OCI-LY1 (cell line): Measurements from ENCODE around the gene BBS12.

ENCODE experiments used
- H2AFZ ChIP-seq: fragments of 200-600 bp; sonication (generic), shearing (Covaris generic); 2 replicates; pipeline ENCODE4 v1.6.0; 2014; ENCODE audit warnings: antibody characterized with exemption, mild to moderate bottlenecking, low read length
- H3F3A ChIP-seq: fragments of 200-600 bp; sonication (generic), shearing (Covaris generic); 2 replicates; pipeline ENCODE4 v1.6.0; 2014; ENCODE audit warnings: mild to moderate bottlenecking, antibody characterized with exemption, low read length, moderate library complexity; ENCODE audit not compliant: insufficient read depth
- H3K27ac ChIP-seq: fragments of 200-600 bp; sonication (generic); 2 replicates; pipeline ENCODE4 v1.5.1; 2014; ENCODE audit warnings: low read length, mixed run types, mild to moderate bottlenecking, low read depth; ENCODE audit not compliant: poor library complexity, severe bottlenecking
- H3K27me3 ChIP-seq: fragments of 200-600 bp; sonication (generic); 2 replicates; pipeline ENCODE4 v1.6.0; 2014; ENCODE audit warnings: antibody characterized with exemption, mild to moderate bottlenecking, low read length, moderate library complexity; ENCODE audit not compliant: insufficient read depth
- H3K36me3 ChIP-seq: fragments of 200-600 bp; sonication (generic); 2 replicates; pipeline ENCODE4 v1.6.1; 2014; ENCODE audit warnings: mild to moderate bottlenecking, antibody characterized with exemption, low read length, moderate library complexity, mixed read lengths; ENCODE audit not compliant: insufficient read depth
- H3K4me1 ChIP-seq: fragments of 200-600 bp; sonication (generic); 2 replicates; pipeline ENCODE4 v1.5.1; 2014; ENCODE audit warnings: mild to moderate bottlenecking, low read length, moderate library complexity; ENCODE audit not compliant: insufficient read depth, severe bottlenecking
- H3K4me2 ChIP-seq: fragments of 200-600 bp; sonication (generic), shearing (Covaris generic); 2 replicates; pipeline ENCODE4 v1.6.1; 2014; ENCODE audit warnings: low read length
- H3K4me3 ChIP-seq: fragments of 200-600 bp; sonication (generic); 2 replicates; pipeline ENCODE4 v1.5.1; 2014; ENCODE audit warnings: low read length, low read depth, mild to moderate bottlenecking, mixed read lengths; ENCODE audit not compliant: poor library complexity, severe bottlenecking
- H3K79me2 ChIP-seq: fragments of 200-600 bp; shearing (Covaris generic); 2 replicates; pipeline ENCODE4 v1.6.1; 2016; ENCODE audit warnings: mixed run types, low read length, mixed read lengths; ENCODE audit not compliant: insufficient read depth
- H3K9ac ChIP-seq: fragments of 200-600 bp; sonication (generic), shearing (Covaris generic); 2 replicates; pipeline ENCODE4 v1.6.1; 2014; ENCODE audit warnings: mild to moderate bottlenecking, low read length, mixed read lengths
- H3K9me2 ChIP-seq: fragments of 200-600 bp; sonication (generic), shearing (Covaris generic); 2 replicates; pipeline ENCODE4 v1.6.1; 2014; ENCODE audit warnings: low read depth, mild to moderate bottlenecking, low read length, mixed read lengths
- H3K9me3 ChIP-seq: fragments of 200-600 bp; shearing (Covaris generic); 2 replicates; pipeline ENCODE4 v1.6.1; 2014; ENCODE audit warnings: low read length, mixed read lengths
- H4K20me1 ChIP-seq: fragments of 200-600 bp; sonication (generic), shearing (Covaris generic); 2 replicates; pipeline ENCODE4 v1.6.0; 2016; ENCODE audit warnings: mild to moderate bottlenecking, low read length; ENCODE audit not compliant: insufficient read depth
- EZH2 ChIP-seq: fragments of 200-600 bp; sonication (generic), shearing (Covaris generic); IDR thresholded peaks from 2 replicates; pipeline ENCODE4 v1.8.0; 2017; ENCODE audit warnings: borderline replicate concordance, mixed run types, mild to moderate bottlenecking, antibody characterized with exemption, low read length, moderate library complexity, mixed read lengths
- TF ChIP-seq, protein P1 (sequence below): fragments of 200-600 bp; sonication (generic), shearing (Covaris generic); IDR thresholded peaks from 2 replicates; pipeline ENCODE4 v1.5.1; 2017; ENCODE audit warnings: mild to moderate bottlenecking, antibody characterized with exemption, low read length, moderate library complexity, mixed read lengths

The BBS12 gene

DNA sequence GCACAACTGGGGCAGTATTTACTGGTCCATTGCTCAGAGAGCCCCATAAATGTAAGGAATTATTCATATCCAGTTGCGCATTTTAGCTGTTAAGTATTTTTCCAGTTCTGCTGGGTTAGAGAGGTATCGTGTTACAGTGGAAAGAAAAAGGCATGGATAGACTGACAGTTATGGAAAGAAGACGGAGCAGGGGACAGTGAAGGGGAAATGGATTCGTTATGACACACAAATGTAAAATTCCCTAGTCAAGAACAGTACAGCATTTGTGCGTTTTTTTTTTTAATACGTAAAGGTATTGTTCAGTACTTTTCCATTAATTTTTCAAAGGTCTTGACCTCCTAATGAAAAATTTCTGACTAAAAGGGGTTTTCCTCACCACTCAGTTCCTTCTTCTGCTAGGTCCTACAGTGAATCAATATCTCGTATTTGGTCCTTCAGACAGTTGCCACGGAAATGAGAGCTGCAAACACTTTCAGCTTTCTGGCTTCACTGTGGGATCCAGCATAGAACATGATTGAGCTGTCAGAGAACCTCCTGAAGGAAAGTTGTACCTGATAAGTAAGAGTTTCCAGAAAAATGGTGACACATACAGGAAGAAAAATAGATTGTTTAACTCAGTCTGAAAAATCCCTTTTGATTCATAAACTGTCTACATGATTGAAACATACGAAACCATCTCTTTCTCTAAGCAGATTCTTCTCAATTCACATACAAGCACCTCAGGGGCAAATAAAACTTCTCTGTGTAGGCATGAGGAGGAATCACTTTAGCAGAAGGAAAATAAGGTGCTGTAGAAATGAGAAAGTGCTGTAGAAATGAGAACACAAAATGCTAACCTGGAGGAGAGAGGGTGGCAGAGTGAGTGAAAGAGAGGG is 21.8 kb upstream of the BBS12 start:
- H4K20me1 ChIP-seq: no peaks in the 10 kb centered on the region
- no peaks in the 10 kb centered on the region for H3K9me3 ChIP-seq
- H3K79me2 ChIP-seq: no peaks in the 10 kb centered on the region
- no peaks in the 10 kb centered on the region for H3F3A ChIP-seq
- no peak for TF ChIP-seq EZH2
- TF ChIP-seq, protein P1, sequence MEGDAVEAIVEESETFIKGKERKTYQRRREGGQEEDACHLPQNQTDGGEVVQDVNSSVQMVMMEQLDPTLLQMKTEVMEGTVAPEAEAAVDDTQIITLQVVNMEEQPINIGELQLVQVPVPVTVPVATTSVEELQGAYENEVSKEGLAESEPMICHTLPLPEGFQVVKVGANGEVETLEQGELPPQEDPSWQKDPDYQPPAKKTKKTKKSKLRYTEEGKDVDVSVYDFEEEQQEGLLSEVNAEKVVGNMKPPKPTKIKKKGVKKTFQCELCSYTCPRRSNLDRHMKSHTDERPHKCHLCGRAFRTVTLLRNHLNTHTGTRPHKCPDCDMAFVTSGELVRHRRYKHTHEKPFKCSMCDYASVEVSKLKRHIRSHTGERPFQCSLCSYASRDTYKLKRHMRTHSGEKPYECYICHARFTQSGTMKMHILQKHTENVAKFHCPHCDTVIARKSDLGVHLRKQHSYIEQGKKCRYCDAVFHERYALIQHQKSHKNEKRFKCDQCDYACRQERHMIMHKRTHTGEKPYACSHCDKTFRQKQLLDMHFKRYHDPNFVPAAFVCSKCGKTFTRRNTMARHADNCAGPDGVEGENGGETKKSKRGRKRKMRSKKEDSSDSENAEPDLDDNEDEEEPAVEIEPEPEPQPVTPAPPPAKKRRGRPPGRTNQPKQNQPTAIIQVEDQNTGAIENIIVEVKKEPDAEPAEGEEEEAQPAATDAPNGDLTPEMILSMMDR: no peak
- no peak overlapping the region for H3K27ac ChIP-seq
- no peaks in the 10 kb centered on the region for H3K4me1 ChIP-seq
- H3K36me3 ChIP-seq: no peaks in the 10 kb centered on the region
- H3K4me2 ChIP-seq: no peak overlapping the region
- H3K9ac ChIP-seq: no peak overlapping the region
- no peak overlapping the region for H3K4me3 ChIP-seq
- H3K9me2 ChIP-seq: no peaks in the 10 kb centered on the region
- H2AFZ ChIP-seq: no peak overlapping the region
- H3K27me3 ChIP-seq: no peaks in the 10 kb centered on the region

- Histone ChIP-seq H3K4me3 (no peak overlapping the region), H2AFZ (no peak overlapping the region), H3K27ac (no peak overlapping the region), H3K9me2 (no peaks in the 10 kb centered on the region), H3K4me1 (no peaks in the 10 kb centered on the region), H4K20me1 (no peaks in the 10 kb centered on the region), H3K9me3 (no peaks in the 10 kb centered on the region), H3K36me3 (no peaks in the 10 kb centered on the region), H3K27me3 (no peaks in the 10 kb centered on the region), H3K9ac (no peak overlapping the region), H3K79me2 (no peaks in the 10 kb centered on the region), H3F3A (no peaks in the 10 kb centered on the region), H3K4me2 (no peak overlapping the region)
- TF ChIP-seq, protein P1: no peak
- no peak for TF ChIP-seq EZH2
These were observed 20.6 kb upstream of the BBS12 start for GRCh38 chr4:122711919-122712318.

- TF ChIP-seq, protein P1: no peak
- TF ChIP-seq EZH2: no peak
- H3F3A ChIP-seq: no peaks in the 10 kb centered on the region
- no peak overlapping the region for H2AFZ ChIP-seq
- H3K9me3 ChIP-seq: no peaks in the 10 kb centered on the region
- H3K4me2 ChIP-seq: no peak overlapping the region
- no peak overlapping the region for H3K27ac ChIP-seq
- H3K4me3 ChIP-seq: no peak overlapping the region
- H3K27me3 ChIP-seq: no peaks in the 10 kb centered on the region
- no peaks in the 10 kb centered on the region for H4K20me1 ChIP-seq
- no peaks in the 10 kb centered on the region for H3K4me1 ChIP-seq
- no peaks in the 10 kb centered on the region for H3K9me2 ChIP-seq
- H3K79me2 ChIP-seq: no peaks in the 10 kb centered on the region
- no peaks in the 10 kb centered on the region for H3K36me3 ChIP-seq
- H3K9ac ChIP-seq: no peak overlapping the region
These were observed 19.7 kb upstream of the BBS12 start for GRCh38 chr4:122712782-122713181.
